H1 (cell line): Measurements from ENCODE around the gene SLC6A8. TPM values are rescaled to one million over a fixed set of nuclear protein-coding genes. Genes with fewer than 3 reads are reported as not detected.

Experiments
- CTCF ChIA-PET: fragments of 300-600 bp; sonication (Branson Sonifier 250); formaldehyde crosslinking; loops from one replicate; lab custom pipeline; 2021; ENCODE audit not compliant: partially characterized antibody; lab: Charles Lee
- POLR2A ChIA-PET: fragments of 300-600 bp; sonication (Branson Sonifier 250); formaldehyde crosslinking; loops from one replicate; lab custom pipeline; 2021; ENCODE audit warnings: inconsistent platforms; ENCODE audit not compliant: partially characterized antibody; lab: Charles Lee
- DNase-seq, 2 experiments: peaks; one replicate each; pipeline versions ENCODE4 v3.0.0 to v3.0.0-alpha.2; 2010 to 2022; ENCODE audit warnings: low spot score in 2 of 2, low read depth in 1 of 2, mixed read lengths in 1 of 2
- FAIRE-seq: peaks from 2 replicates; lab custom pipeline; 2011; peaks lifted over from hg19 to GRCh38; lab: Jason Lieb, UNC
- H2AFZ ChIP-seq: 2 replicates; pipeline ENCODE4 v1.8.1; 2012; ENCODE audit warnings: low read length, inconsistent platforms
- H2AK5ac ChIP-seq: 2 replicates; pipeline ENCODE4 v1.6.1; 2013; ENCODE audit warnings: low read depth, low read length
- H2BK120ac ChIP-seq: replicated peaks from 2 replicates; pipeline ENCODE3; 2013; ENCODE audit warnings: low read depth, low read length, inconsistent platforms
- H2BK12ac ChIP-seq: 2 replicates; pipeline ENCODE4 v1.6.1; 2013; ENCODE audit warnings: low read depth, low read length
- H2BK15ac ChIP-seq: 2 replicates; pipeline ENCODE4 v1.6.1; 2013; ENCODE audit warnings: low read length
- H2BK20ac ChIP-seq: 2 replicates; pipeline ENCODE4 v1.6.1; 2013; ENCODE audit warnings: low read length
- H2BK5ac ChIP-seq: 2 replicates; pipeline ENCODE4 v1.6.1; 2013; ENCODE audit warnings: low read depth, low read length
- H3K14ac ChIP-seq: 2 replicates; pipeline ENCODE4 v1.6.1; 2013; ENCODE audit warnings: inconsistent platforms; ENCODE audit not compliant: insufficient read length
- H3K18ac ChIP-seq: 2 replicates; pipeline ENCODE4 v1.6.1; 2013; ENCODE audit warnings: low read length; ENCODE audit errors: extremely low read depth
- H3K23ac ChIP-seq: 2 replicates; pipeline ENCODE4 v1.6.1; 2013; ENCODE audit warnings: inconsistent platforms; ENCODE audit not compliant: insufficient read length
- H3K23me2 ChIP-seq: 2 replicates; pipeline ENCODE4 v1.6.1; 2013; ENCODE audit warnings: low read depth, low read length
- H3K27ac ChIP-seq: 2 replicates; pipeline ENCODE4 v1.6.1; 2011; ENCODE audit warnings: low read depth, low read length, inconsistent platforms
- H3K27me3 ChIP-seq, 4 experiments: replicated peaks in 1 of 4; 1 replicate in 1 of 4; 2 replicates in 3 of 4; pipeline versions ENCODE4 v1.6.1 to v1.8.1; 2011 to 2013; ENCODE audit warnings: low read length in 3 of 4, mild to moderate bottlenecking in 3 of 4, inconsistent platforms in 2 of 4, mixed read lengths in 2 of 4, moderate library complexity in 1 of 4; ENCODE audit not compliant: control insufficient read depth in 3 of 4, insufficient read depth in 3 of 4; ENCODE audit errors: extremely low read depth in 1 of 4
- H3K36me3 ChIP-seq, 4 experiments: 2 replicates each; pipeline versions ENCODE4 v1.6.1 to v1.8.1; 2011 to 2013; ENCODE audit warnings: mild to moderate bottlenecking in 4 of 4, low read length in 3 of 4, moderate library complexity in 2 of 4, control low read depth in 1 of 4, inconsistent platforms in 1 of 4; ENCODE audit not compliant: insufficient read depth in 4 of 4, control insufficient read depth in 2 of 4
- H3K4ac ChIP-seq: replicated peaks from 2 replicates; pipeline ENCODE3; 2013; ENCODE audit warnings: low read length, low read depth, mixed read lengths, inconsistent platforms; ENCODE audit not compliant: insufficient read length
- H3K4me1 ChIP-seq, 4 experiments: replicated peaks in 1 of 4; 1 replicate in 1 of 4; 2 replicates in 3 of 4; pipeline versions ENCODE4 v1.6.1 to v1.8.1; 2011 to 2013; ENCODE audit warnings: low read length in 3 of 4, inconsistent platforms in 2 of 4, mixed read lengths in 1 of 4; ENCODE audit not compliant: insufficient read depth in 4 of 4, control insufficient read depth in 3 of 4
- H3K4me2 ChIP-seq, 2 experiments: 2 replicates each; pipeline versions ENCODE4 v1.6.1 to v1.8.1; 2011 to 2013; ENCODE audit warnings: low read depth in 2 of 2, low read length in 2 of 2, control low read depth in 1 of 2, inconsistent platforms in 1 of 2, mild to moderate bottlenecking in 1 of 2; ENCODE audit not compliant: insufficient read depth in 1 of 2
- H3K4me3 ChIP-seq, 4 experiments: fragments of 200-600, 300-600 bp in 1 of 4; sonication (generic), shearing (Covaris generic), sonication (Bioruptor Twin) in 1 of 4; 2 replicates each; pipeline versions ENCODE4 v1.5.1 to v1.8.1; 2011 to 2016; ENCODE audit warnings: low read length in 4 of 4, low read depth in 3 of 4, control low read depth in 2 of 4, inconsistent platforms in 2 of 4, mild to moderate bottlenecking in 2 of 4, mixed read lengths in 1 of 4, moderate library complexity in 1 of 4; ENCODE audit not compliant: insufficient read depth in 2 of 4; ENCODE audit errors: extremely low read depth in 1 of 4
- H3K56ac ChIP-seq: replicated peaks from 2 replicates; pipeline ENCODE3; 2013; ENCODE audit warnings: low read depth, mild to moderate bottlenecking, mixed read lengths, low read length, inconsistent platforms; ENCODE audit not compliant: insufficient read length
- H3K79me1 ChIP-seq: 2 replicates; pipeline ENCODE4 v1.6.1; 2013; ENCODE audit warnings: low read depth, low read length, control low read depth
- H3K79me2 ChIP-seq, 2 experiments: 2 replicates each; pipeline versions ENCODE4 v1.6.1 to v1.8.1; 2012 to 2013; ENCODE audit warnings: low read length in 2 of 2, mild to moderate bottlenecking in 2 of 2, inconsistent platforms in 1 of 2; ENCODE audit not compliant: insufficient read depth in 2 of 2, control insufficient read depth in 1 of 2
- H3K9ac ChIP-seq, 4 experiments: replicated peaks in 1 of 4; 1 replicate in 1 of 4; 2 replicates in 3 of 4; pipeline versions ENCODE4 v1.6.1 to v1.8.1; 2011 to 2013; ENCODE audit warnings: low read depth in 3 of 4, low read length in 3 of 4, control low read depth in 2 of 4, mild to moderate bottlenecking in 2 of 4, moderate library complexity in 2 of 4, inconsistent platforms in 1 of 4; ENCODE audit errors: extremely low read depth in 1 of 4
- H3K9me3 ChIP-seq, 2 experiments: 2 replicates each; pipeline versions ENCODE4 v1.6.1 to v1.8.1; 2012 to 2013; ENCODE audit warnings: mild to moderate bottlenecking in 2 of 2, moderate library complexity in 2 of 2, control low read depth in 1 of 2, inconsistent platforms in 1 of 2, low read depth in 1 of 2, low read length in 1 of 2, mixed read lengths in 1 of 2; ENCODE audit not compliant: insufficient read depth in 2 of 2
- H4K20me1 ChIP-seq, 2 experiments: replicated peaks in 1 of 2; 2 replicates each; pipeline versions ENCODE3 to v1.8.1; 2011 to 2013; ENCODE audit warnings: inconsistent platforms in 2 of 2, low read length in 2 of 2, mild to moderate bottlenecking in 1 of 2; ENCODE audit not compliant: insufficient read depth in 2 of 2, control insufficient read depth in 1 of 2
- H4K5ac ChIP-seq: 2 replicates; pipeline ENCODE4 v1.6.1; 2013; ENCODE audit warnings: low read length, low read depth, mixed read lengths, inconsistent platforms; ENCODE audit not compliant: insufficient read length
- H4K8ac ChIP-seq: 2 replicates; pipeline ENCODE4 v1.8.0; 2013; ENCODE audit warnings: mild to moderate bottlenecking, moderate library complexity, low read length, inconsistent platforms; ENCODE audit not compliant: insufficient read depth; ENCODE audit errors: extremely low read depth
- H4K91ac ChIP-seq: replicated peaks from 2 replicates; pipeline ENCODE3; 2013; ENCODE audit warnings: low read length, mixed read lengths, inconsistent platforms; ENCODE audit not compliant: insufficient read length
- BRCA1 ChIP-seq: IDR thresholded peaks from 2 replicates; pipeline ENCODE4 v1.6.1; 2012; ENCODE audit warnings: low read depth, low read length, improper control_type of control experiment
- CBX8 ChIP-seq: fragments of 300-800, 300-1000 bp; sonication (generic); IDR thresholded peaks from 2 replicates; pipeline ENCODE4 v1.7.1; 2016; ENCODE audit warnings: low read depth, low read length, borderline replicate concordance
- CHD1 ChIP-seq: IDR thresholded peaks from 2 replicates; pipeline ENCODE4 v1.6.1; 2012; ENCODE audit warnings: low read depth, low read length, improper control_type of control experiment
- CHD2 ChIP-seq: IDR thresholded peaks from 2 replicates; pipeline ENCODE4 v1.6.1; 2012; ENCODE audit warnings: low read length, improper control_type of control experiment
- GABPA ChIP-seq: IDR thresholded peaks from 2 replicates; pipeline ENCODE4 v1.6.1; 2011; ENCODE audit warnings: mild to moderate bottlenecking, low read length, moderate library complexity, borderline replicate concordance; ENCODE audit not compliant: insufficient read depth
- GTF2F1 ChIP-seq: IDR thresholded peaks from 2 replicates; pipeline ENCODE4 v1.6.1; 2012; ENCODE audit warnings: low read depth, low read length, improper control_type of control experiment, borderline replicate concordance
- JUN ChIP-seq: IDR thresholded peaks from 2 replicates; pipeline ENCODE4 v1.6.1; 2011; ENCODE audit warnings: low read depth, mild to moderate bottlenecking, improper control_type of control experiment, low read length
- JUND ChIP-seq: IDR thresholded peaks from 2 replicates; pipeline ENCODE4 v1.6.1; 2011; ENCODE audit warnings: mild to moderate bottlenecking, improper control_type of control experiment, low read length
- KDM1A ChIP-seq: fragments of 200-600, 300-600 bp; sonication (generic); IDR thresholded peaks from 2 replicates; pipeline ENCODE4 v1.7.1; 2016; ENCODE audit warnings: mild to moderate bottlenecking, low read length, borderline replicate concordance
- KDM4A ChIP-seq: IDR thresholded peaks from one replicate; pipeline ENCODE4 v1.7.1; 2012; ENCODE audit warnings: low read depth, mild to moderate bottlenecking, moderate library complexity, low read length, inconsistent platforms; ENCODE audit not compliant: severe bottlenecking
- PHF8 ChIP-seq: fragments of 200-600 bp; sonication (generic); conservative IDR thresholded peaks from 2 replicates; pipeline ENCODE4 v1.7.1; 2012; ENCODE audit warnings: low read depth, mild to moderate bottlenecking, inconsistent platforms, low read length, moderate library complexity
- TCF12 ChIP-seq: IDR thresholded peaks from 2 replicates; pipeline ENCODE4 v1.6.1; 2011; ENCODE audit warnings: low read depth, mild to moderate bottlenecking, low read length
- WGBS, 2 experiments: shearing (Covaris generic) in 1 of 2; methylation state at CpG; one replicate each; pipeline versions ENCODE4 v1.1.6 to v1.1.7; 2013 to 2015; ENCODE audit warnings: low lambda C conversion rate in 2 of 2, mixed read lengths in 2 of 2, inconsistent platforms in 1 of 2, low coverage in 1 of 2, missing lambda C conversion rate in 1 of 2; ENCODE audit not compliant: insufficient replicate concordance in 2 of 2, insufficient coverage in 1 of 2, insufficient read length in 1 of 2; ENCODE audit errors: extremely low coverage in 1 of 2, missing lambda C conversion rate in 1 of 2; 5-methylcytosine and 5-hydroxymethylcytosine counted together
- polyA plus RNA-seq, 7 experiments: library from polyadenylated mRNA; depleted of rRNA in 3 of 7; stranded (reverse) in 5 of 7; unstranded in 2 of 7; fragments of >200 nt in 5 of 7; fragments of 200-250 nt in 2 of 7; gene quantifications; 1 replicate in 5 of 7; 2 replicates in 1 of 7; 4 replicates in 1 of 7; pipeline versions ENCODE4 v1.2.1 to v1.2.3, GENCODE V29; 2011 to 2013; ENCODE audit warnings: missing spikeins in 2 of 7, mixed read lengths in 2 of 7
- total RNA-seq: library from RNA; stranded (reverse); fragmentation: NEBNext Ultra II Directional; extraction: Animal tissue kit (Norgen Biotek cat#: 25700); gene quantifications from 2 replicates; pipeline ENCODE4 v1.2.1, GENCODE V29; 2021
- TF ChIP-seq, protein P1 (sequence below): IDR thresholded peaks from 2 replicates; pipeline ENCODE4 v1.6.1; 2011; ENCODE audit warnings: low read depth, mild to moderate bottlenecking, low read length; ENCODE audit not compliant: insufficient read depth

Gene SLC6A8
- total and polyA plus RNA-seq, 2 of the 8 experiments (the other 6 are each of a cell fraction or from before 2014, with no cell fraction given), result 87.7 to 94.7 TPM

DNA sequence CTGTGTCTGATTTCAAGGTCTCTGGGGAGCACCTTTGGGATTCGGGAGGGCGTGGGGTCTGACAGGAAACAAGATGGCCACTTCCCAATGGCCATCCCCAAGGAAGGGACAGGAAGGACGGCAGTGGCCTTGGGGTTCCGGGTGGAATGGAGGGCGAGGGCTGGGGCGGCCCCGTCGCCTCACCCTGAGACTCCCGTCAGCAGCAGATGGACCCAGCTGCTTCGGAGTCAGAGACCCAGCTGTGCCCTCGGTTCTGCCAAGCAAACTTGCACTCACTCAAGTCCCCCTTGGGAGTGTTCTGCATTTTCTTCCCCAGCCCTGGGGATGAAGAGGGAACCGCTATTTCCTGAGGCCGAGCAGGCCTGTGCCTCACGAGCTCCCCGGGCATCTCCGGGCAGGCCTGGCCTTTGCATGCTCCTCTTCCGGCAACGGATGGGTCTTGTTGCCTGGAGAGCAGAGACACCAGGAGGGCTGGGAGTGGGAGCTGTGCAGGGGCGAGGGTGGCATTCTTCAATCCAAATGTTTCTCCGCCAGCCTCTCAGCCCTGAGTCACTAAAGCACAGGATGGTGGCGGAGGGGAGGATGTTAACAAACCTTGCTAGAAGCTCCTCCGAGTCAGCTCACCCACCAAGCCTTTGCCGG, 47.6 kb upstream of the SLC6A8 start:
- no peak overlapping the region for H3K4ac ChIP-seq
- no peak overlapping the region for H3K4me3 ChIP-seq
- no peak overlapping the region for H4K8ac ChIP-seq
- H3K23me2 ChIP-seq, result peaks cover 7% of the 10 kb centered on the region; the same call in 1 of the 2 replicates
- no peak overlapping the region for H3K18ac ChIP-seq
- no peaks in the 10 kb centered on the region for H3K36me3 ChIP-seq
- H3K4me2 ChIP-seq, result no peak overlapping the region
- no peak overlapping the region for H2BK12ac ChIP-seq
- H4K91ac ChIP-seq, result no peak overlapping the region
- no peak overlapping the region for H3K9ac ChIP-seq
- no peak overlapping the region for H2BK120ac ChIP-seq
- no peaks in the 10 kb centered on the region; a peak in 1 of 4 replicates for H3K9me3 ChIP-seq
- no peaks in the 10 kb centered on the region for H3K79me2 ChIP-seq
- no peak overlapping the region for H3K23ac ChIP-seq
- POLR2A ChIA-PET, result no interaction called here
- no peak overlapping the region for H4K5ac ChIP-seq
- DNase-seq (no peak), FAIRE-seq (no peak)
- H2BK20ac ChIP-seq, result no peak overlapping the region
- H4K20me1 ChIP-seq, result peaks cover 0 to 6% of the 10 kb centered on the region in 2 experiments
- H3K4me1 ChIP-seq, result peaks cover 0 to 18% (median 7%) of the 10 kb centered on the region in 4 experiments; a peak in 5 of 7 replicates
- H2BK5ac ChIP-seq, result no peak overlapping the region
- no peak overlapping the region for H3K14ac ChIP-seq
- WGBS, 2 experiments, result 88% methylated on average over 11 of the region's 23 CpGs; no CpG with 5 or more reads in 1 of the 2 experiments
- H2AK5ac ChIP-seq, result no peak overlapping the region
- H3K79me1 ChIP-seq, result no peaks in the 10 kb centered on the region
- H3K27me3 ChIP-seq, result peaks cover 32 to 45% (median 44%) of the 10 kb centered on the region in 4 experiments
- no peak overlapping the region for H3K56ac ChIP-seq
- H3K27ac ChIP-seq, result no peak overlapping the region
- no peak overlapping the region for H2BK15ac ChIP-seq
- CTCF ChIA-PET, result interaction anchor here (0.6 to 21.6 kb wide), 8 partner anchors 8 to 107 kb away, joined by 3 to 408 read pairs (median 4); partner anchors contain the start of gene DUSP9
- H2AFZ ChIP-seq, result no peak overlapping the region
- no peak for TF ChIP-seq JUN
- no peak for TF ChIP-seq CBX8
- no peak for TF ChIP-seq KDM1A
- no peak for TF ChIP-seq CHD2
- TF ChIP-seq PHF8, result no peak
- TF ChIP-seq, protein P1, sequence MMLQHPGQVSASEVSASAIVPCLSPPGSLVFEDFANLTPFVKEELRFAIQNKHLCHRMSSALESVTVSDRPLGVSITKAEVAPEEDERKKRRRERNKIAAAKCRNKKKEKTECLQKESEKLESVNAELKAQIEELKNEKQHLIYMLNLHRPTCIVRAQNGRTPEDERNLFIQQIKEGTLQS, result no peak
- no peak for TF ChIP-seq TCF12
- no peak for TF ChIP-seq GTF2F1
- TF ChIP-seq BRCA1, result no peak
- no peak for TF ChIP-seq CHD1
- no peak for TF ChIP-seq GABPA
- no peak for TF ChIP-seq JUND
- no peak for TF ChIP-seq KDM4A
